WTC11 (cell line): Measurements from ENCODE around the gene USH2A. TPM values are rescaled to one million over a fixed set of nuclear protein-coding genes. Genes with fewer than 3 reads are reported as not detected.

ENCODE experiments used
- ATAC-seq: fragments of 200-7000 bp; cut with Tn5 transposase; 2 replicates; pipeline ENCODE4 v1.10.0; 2021; ENCODE audit warnings: mild to moderate bottlenecking, moderate library complexity
- CTCF ChIA-PET: fragments of 300-600 bp; sonication (Branson Sonifier 250); formaldehyde crosslinking; loops from one replicate; lab custom pipeline; 2021; ENCODE audit warnings: antibody characterized with exemption; lab: Charles Lee
- POLR2A ChIA-PET: fragments of 350-600 bp; sonication (Branson Sonifier 250); formaldehyde crosslinking; loops from one replicate; lab custom pipeline; 2021; ENCODE audit warnings: antibody characterized with exemption; lab: Charles Lee
- DNase-seq: peaks from one replicate; pipeline ENCODE4 v3.0.0; 2021; ENCODE audit warnings: low spot score
- H3K27ac Mint-ChIP-seq: 2 replicates; pipeline ENCODE4 v1.8.0; 2021; ENCODE audit warnings: mixed read lengths
- H3K27me3 Mint-ChIP-seq: 2 replicates; pipeline ENCODE4 v1.8.0; 2021; ENCODE audit warnings: low read depth, mild to moderate bottlenecking, moderate library complexity, mixed read lengths
- H3K36me3 Mint-ChIP-seq: 2 replicates; pipeline ENCODE4 v1.8.0; 2021; ENCODE audit warnings: mixed read lengths
- H3K4me1 Mint-ChIP-seq: 2 replicates; pipeline ENCODE4 v1.8.0; 2022; ENCODE audit warnings: mixed read lengths
- H3K4me3 Mint-ChIP-seq: 2 replicates; pipeline ENCODE4 v1.8.0; 2021; ENCODE audit warnings: mild to moderate bottlenecking, moderate library complexity, mixed read lengths
- H3K9me3 Mint-ChIP-seq: 2 replicates; pipeline ENCODE4 v1.8.0; 2021; ENCODE audit warnings: mixed read lengths
- CREB1 ChIP-seq: sonication (generic); formaldehyde crosslinking; IDR thresholded peaks from 2 replicates; pipeline ENCODE4 v1.8.0; 2023; ENCODE audit warnings: mild to moderate bottlenecking, missing genetic modification reagents
- CREM ChIP-seq: sonication (generic); formaldehyde crosslinking; IDR thresholded peaks from 2 replicates; pipeline ENCODE4 v1.8.1; 2022; ENCODE audit warnings: mild to moderate bottlenecking, missing genetic modification reagents, moderate library complexity
- E2F1 ChIP-seq: sonication (generic); formaldehyde crosslinking; IDR thresholded peaks from 2 replicates; pipeline ENCODE4 v1.8.0; 2022; ENCODE audit warnings: mild to moderate bottlenecking, missing genetic modification reagents
- ERG ChIP-seq: fragments of 250-450 bp; sonication (Bioruptor Pico); IDR thresholded peaks from 2 replicates; pipeline ENCODE4 v1.8.0; 2021; ENCODE audit warnings: mild to moderate bottlenecking
- IRF1 ChIP-seq: sonication (generic); formaldehyde crosslinking; IDR thresholded peaks from 2 replicates; pipeline ENCODE4 v1.8.0; 2023; ENCODE audit warnings: missing genetic modification reagents
- NR1H2 ChIP-seq: sonication (generic); formaldehyde crosslinking; IDR thresholded peaks from 2 replicates; pipeline ENCODE4 v1.9.0; 2021; ENCODE audit warnings: mild to moderate bottlenecking, moderate library complexity, missing genetic modification reagents
- RORB ChIP-seq: fragments of 250-450 bp; sonication (Bioruptor Pico); IDR thresholded peaks from 2 replicates; pipeline ENCODE4 v1.9.0; 2021; ENCODE audit warnings: mild to moderate bottlenecking
- SMAD3 ChIP-seq: sonication (generic); formaldehyde crosslinking; IDR thresholded peaks from 2 replicates; pipeline ENCODE4 v1.8.0; 2022; ENCODE audit warnings: missing genetic modification reagents, mild to moderate bottlenecking, borderline replicate concordance
- TCF7 ChIP-seq: sonication (generic); formaldehyde crosslinking; IDR thresholded peaks from 2 replicates; pipeline ENCODE4 v1.8.0; 2022; ENCODE audit warnings: mild to moderate bottlenecking, low read depth, missing genetic modification reagents, moderate library complexity
- ZBTB21 ChIP-seq: sonication (generic); formaldehyde crosslinking; IDR thresholded peaks from 2 replicates; pipeline ENCODE4 v1.8.1; 2023; ENCODE audit warnings: mild to moderate bottlenecking, missing genetic modification reagents, borderline replicate concordance
- ZNF263 ChIP-seq: sonication (generic); formaldehyde crosslinking; IDR thresholded peaks from 2 replicates; pipeline ENCODE4 v1.8.1; 2022; ENCODE audit warnings: low read depth, mild to moderate bottlenecking, moderate library complexity, missing genetic modification reagents
- ZNF396 ChIP-seq: fragments of 250-450 bp; sonication (Bioruptor Pico); IDR thresholded peaks from 2 replicates; pipeline ENCODE4 v1.8.0; 2021; ENCODE audit warnings: mild to moderate bottlenecking, moderate library complexity, borderline replicate concordance
- total RNA-seq: library from RNA; stranded (reverse); gene quantifications from 3 replicates; pipeline ENCODE4 v1.2.3, GENCODE V29; 2021
- TF ChIP-seq, protein P1 (sequence below): sonication (generic); formaldehyde crosslinking; IDR thresholded peaks from 2 replicates; pipeline ENCODE4 v1.8.1; 2023; ENCODE audit warnings: mild to moderate bottlenecking, missing genetic modification reagents, moderate library complexity
- TF ChIP-seq, protein P2 (sequence below): sonication (generic); formaldehyde crosslinking; IDR thresholded peaks from 2 replicates; pipeline ENCODE4 v1.8.1; 2022; ENCODE audit warnings: missing genetic modification reagents, borderline replicate concordance
- TF ChIP-seq, protein P3 (sequence below): fragments of 250-450 bp; sonication (Bioruptor Pico); conservative IDR thresholded peaks from 2 replicates; pipeline ENCODE4 v1.9.0; 2021; ENCODE audit warnings: mild to moderate bottlenecking
- TF ChIP-seq, protein P4 (sequence below): sonication (generic); formaldehyde crosslinking; IDR thresholded peaks from 2 replicates; pipeline ENCODE4 v1.8.1; 2023; ENCODE audit warnings: mild to moderate bottlenecking, missing genetic modification reagents

Gene USH2A
- total RNA-seq, 1 experiment from 2014 or later: 0.37 TPM

DNA sequence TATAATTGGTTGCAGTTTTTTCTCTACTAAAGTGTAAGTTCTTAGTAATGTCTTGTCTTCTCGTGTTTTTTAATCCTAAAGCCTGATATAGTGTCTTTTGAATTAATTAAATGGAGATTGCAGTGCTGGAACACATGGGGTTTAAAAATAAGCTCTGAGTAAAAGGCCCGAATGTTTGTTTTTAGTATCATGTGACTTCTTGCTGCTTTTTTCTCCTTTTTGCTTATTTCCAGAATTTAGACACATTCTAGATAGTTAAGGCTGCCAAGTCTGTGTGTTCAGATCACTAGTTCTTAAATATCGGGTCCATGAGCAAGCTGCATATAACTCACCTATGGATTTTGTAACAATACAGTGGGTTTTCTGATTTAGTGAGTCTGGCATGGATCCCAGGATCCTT, 828.6 kb downstream of the USH2A start:
- POLR2A ChIA-PET: no interaction called here
- H3K4me1 Mint-ChIP-seq: peaks cover 19% of the 10 kb centered on the region
- H3K27me3 Mint-ChIP-seq: no peaks in the 10 kb centered on the region
- peaks cover 34% of the 10 kb centered on the region for H3K36me3 Mint-ChIP-seq
- ATAC-seq: no peak
- no peak overlapping the region for H3K4me3 Mint-ChIP-seq
- no peak overlapping the region for H3K27ac Mint-ChIP-seq
- DNase-seq: no peak
- no peak for TF ChIP-seq IRF1 (CRISPR knock-in tag)
- TF ChIP-seq E2F1 (CRISPR knock-in tag): no peak
- TF ChIP-seq RORB: no peak
- no peak for TF ChIP-seq ERG (CRISPR knock-in tag)
- TF ChIP-seq, all 79 proteins: peak for 0
- CTCF ChIA-PET: no interaction called here
- H3K9me3 Mint-ChIP-seq: no peaks in the 10 kb centered on the region

- POLR2A ChIA-PET: interaction anchor here (0.6 kb wide), 1 partner anchor 52 kb away, joined by 3 read pairs; no protein-coding TSS in a partner anchor
- CTCF ChIA-PET: no interaction called here
Observed at GRCh38 chr1:215590779-215591491, 832.3 kb downstream of the USH2A start.

More at GRCh38 chr1:215590779-215591491, 832.3 kb downstream of the USH2A start:
- H3K36me3 Mint-ChIP-seq: peaks cover 38% of the 10 kb centered on the region
- ATAC-seq (no peak), DNase-seq (no peak)
- H3K4me3 Mint-ChIP-seq: no peak overlapping the region
- H3K27ac Mint-ChIP-seq: 0 out of 2 replicates have a peak overlapping the region, but pooled peaks have one; percentile 33
- TF ChIP-seq NR1H2 (CRISPR knock-in tag): no peak
- no peak for TF ChIP-seq CREM
- TF ChIP-seq SMAD3 (CRISPR knock-in tag): no peak
- TF ChIP-seq, protein P1, sequence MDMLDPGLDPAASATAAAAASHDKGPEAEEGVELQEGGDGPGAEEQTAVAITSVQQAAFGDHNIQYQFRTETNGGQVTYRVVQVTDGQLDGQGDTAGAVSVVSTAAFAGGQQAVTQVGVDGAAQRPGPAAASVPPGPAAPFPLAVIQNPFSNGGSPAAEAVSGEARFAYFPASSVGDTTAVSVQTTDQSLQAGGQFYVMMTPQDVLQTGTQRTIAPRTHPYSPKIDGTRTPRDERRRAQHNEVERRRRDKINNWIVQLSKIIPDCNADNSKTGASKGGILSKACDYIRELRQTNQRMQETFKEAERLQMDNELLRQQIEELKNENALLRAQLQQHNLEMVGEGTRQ (CRISPR knock-in tag): no peak
- TF ChIP-seq, protein P2, sequence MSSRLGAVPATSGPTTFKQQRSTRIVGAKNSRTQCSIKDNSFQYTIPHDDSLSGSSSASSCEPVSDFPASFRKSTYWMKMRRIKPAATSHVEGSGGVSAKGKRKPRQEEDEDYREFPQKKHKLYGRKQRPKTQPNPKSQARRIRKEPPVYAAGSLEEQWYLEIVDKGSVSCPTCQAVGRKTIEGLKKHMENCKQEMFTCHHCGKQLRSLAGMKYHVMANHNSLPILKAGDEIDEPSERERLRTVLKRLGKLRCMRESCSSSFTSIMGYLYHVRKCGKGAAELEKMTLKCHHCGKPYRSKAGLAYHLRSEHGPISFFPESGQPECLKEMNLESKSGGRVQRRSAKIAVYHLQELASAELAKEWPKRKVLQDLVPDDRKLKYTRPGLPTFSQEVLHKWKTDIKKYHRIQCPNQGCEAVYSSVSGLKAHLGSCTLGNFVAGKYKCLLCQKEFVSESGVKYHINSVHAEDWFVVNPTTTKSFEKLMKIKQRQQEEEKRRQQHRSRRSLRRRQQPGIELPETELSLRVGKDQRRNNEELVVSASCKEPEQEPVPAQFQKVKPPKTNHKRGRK (CRISPR knock-in tag): no peak
- TF ChIP-seq, protein P3, sequence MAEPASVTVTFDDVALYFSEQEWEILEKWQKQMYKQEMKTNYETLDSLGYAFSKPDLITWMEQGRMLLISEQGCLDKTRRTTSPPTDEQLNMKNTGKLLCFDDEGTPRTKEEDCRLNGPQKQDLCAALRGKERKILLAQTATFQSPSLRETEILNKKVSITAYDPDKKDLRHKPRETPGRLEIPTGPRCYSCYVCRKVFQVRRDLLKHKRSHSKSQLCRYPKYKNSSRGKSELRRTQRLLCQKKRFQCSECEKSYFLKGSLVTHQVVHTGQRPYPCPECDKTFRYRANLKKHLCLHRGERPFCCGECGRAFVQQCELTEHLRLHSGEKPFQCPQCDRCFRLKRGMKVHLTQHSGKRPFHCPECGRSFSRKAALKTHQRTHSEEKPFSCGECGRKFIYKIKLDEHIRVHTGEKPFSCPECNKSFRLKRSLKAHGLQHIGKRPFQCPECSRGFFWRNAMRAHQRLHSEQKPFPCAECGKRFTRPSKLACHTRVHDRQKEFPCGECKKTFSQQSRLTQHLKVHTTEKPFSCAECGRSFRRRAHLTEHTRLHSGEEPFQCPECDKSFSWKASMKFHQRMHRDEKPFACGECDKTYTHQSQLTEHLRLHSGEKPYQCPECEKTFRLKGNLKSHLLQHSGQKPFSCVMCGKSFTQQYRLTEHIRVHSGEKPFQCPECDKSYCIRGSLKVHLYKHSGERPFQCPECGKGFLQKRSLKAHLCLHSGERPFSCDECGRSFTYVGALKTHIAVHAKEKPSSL: no peak
- TF ChIP-seq TCF7 (CRISPR knock-in tag): no peak
- no peak for TF ChIP-seq ZBTB21 (CRISPR knock-in tag)
- TF ChIP-seq, protein P4, sequence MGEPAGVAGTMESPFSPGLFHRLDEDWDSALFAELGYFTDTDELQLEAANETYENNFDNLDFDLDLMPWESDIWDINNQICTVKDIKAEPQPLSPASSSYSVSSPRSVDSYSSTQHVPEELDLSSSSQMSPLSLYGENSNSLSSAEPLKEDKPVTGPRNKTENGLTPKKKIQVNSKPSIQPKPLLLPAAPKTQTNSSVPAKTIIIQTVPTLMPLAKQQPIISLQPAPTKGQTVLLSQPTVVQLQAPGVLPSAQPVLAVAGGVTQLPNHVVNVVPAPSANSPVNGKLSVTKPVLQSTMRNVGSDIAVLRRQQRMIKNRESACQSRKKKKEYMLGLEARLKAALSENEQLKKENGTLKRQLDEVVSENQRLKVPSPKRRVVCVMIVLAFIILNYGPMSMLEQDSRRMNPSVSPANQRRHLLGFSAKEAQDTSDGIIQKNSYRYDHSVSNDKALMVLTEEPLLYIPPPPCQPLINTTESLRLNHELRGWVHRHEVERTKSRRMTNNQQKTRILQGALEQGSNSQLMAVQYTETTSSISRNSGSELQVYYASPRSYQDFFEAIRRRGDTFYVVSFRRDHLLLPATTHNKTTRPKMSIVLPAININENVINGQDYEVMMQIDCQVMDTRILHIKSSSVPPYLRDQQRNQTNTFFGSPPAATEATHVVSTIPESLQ (CRISPR knock-in tag): no peak
- TF ChIP-seq IRF1 (CRISPR knock-in tag): no peak
- TF ChIP-seq CREB1: no peak
- no peak for TF ChIP-seq ZNF396 (CRISPR knock-in tag)
- TF ChIP-seq ZNF263 (CRISPR knock-in tag): no peak
- no peaks in the 10 kb centered on the region for H3K27me3 Mint-ChIP-seq
- no peaks in the 10 kb centered on the region for H3K9me3 Mint-ChIP-seq
- peaks cover 3% of the 10 kb centered on the region; the same call in 1 of the 2 replicates for H3K4me1 Mint-ChIP-seq
